Measurements from ENCODE around the gene FGA.

The FGA gene

GRCh38 chr4:154542271-154542879, 48.2 kb downstream of the FGA start:
- no peak overlapping the region for H3K4me3 ChIP-seq (ENCODE audit: low read depth, low read length)

All from iPS-11a (cell line).